ENCODE measurements around the gene KCNQ1. TPM values are rescaled to one million over a fixed set of nuclear protein-coding genes. Genes with fewer than 3 reads are reported as not detected.

KCNQ1 gene
- polyA plus RNA-seq, 1 donor from 2014 or later, result not detected

DNA sequence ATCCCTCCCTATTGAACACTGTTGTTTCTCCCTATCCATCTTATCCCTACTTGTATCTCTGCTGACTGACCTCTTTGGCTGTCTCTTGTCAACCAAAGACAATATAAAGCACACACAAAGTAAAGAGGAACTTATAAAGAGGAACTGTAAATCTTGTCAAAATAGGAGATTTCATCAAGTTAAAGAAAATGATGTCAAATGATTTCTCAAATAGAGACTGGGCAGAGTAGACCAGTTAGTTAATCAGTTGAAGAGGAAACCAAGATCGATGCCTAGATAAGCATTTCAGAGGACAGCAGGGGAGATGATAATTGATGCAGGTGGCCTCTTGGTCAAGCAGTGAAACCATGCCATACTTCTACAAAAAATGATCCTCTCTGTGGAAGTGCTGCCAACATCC lies 232.3 kb downstream of the KCNQ1 start:
- no peak overlapping the region for H3K4me2 ChIP-seq (ENCODE audit: low read length)
- no peaks in the 10 kb centered on the region for H3K36me3 ChIP-seq (ENCODE audit: insufficient read depth, low read length)
- H3K9me2 ChIP-seq (ENCODE audit: insufficient read depth, low read length), result no peaks in the 10 kb centered on the region
- H3K9me3 ChIP-seq (ENCODE audit: low read length), result no peaks in the 10 kb centered on the region
- no peaks in the 10 kb centered on the region for H3F3A ChIP-seq (ENCODE audit: insufficient read depth, low read length, poor library complexity, severe bottlenecking)
- no peak overlapping the region for H2AFZ ChIP-seq (ENCODE audit: low read depth, low read length)
- H3K79me2 ChIP-seq (replicated peaks; ENCODE audit: insufficient read depth, low read length), result no peaks in the 10 kb centered on the region
- no peaks in the 10 kb centered on the region for H3K27me3 ChIP-seq (ENCODE audit: insufficient read depth, low read depth, low read length)
- TF ChIP-seq, protein P1, sequence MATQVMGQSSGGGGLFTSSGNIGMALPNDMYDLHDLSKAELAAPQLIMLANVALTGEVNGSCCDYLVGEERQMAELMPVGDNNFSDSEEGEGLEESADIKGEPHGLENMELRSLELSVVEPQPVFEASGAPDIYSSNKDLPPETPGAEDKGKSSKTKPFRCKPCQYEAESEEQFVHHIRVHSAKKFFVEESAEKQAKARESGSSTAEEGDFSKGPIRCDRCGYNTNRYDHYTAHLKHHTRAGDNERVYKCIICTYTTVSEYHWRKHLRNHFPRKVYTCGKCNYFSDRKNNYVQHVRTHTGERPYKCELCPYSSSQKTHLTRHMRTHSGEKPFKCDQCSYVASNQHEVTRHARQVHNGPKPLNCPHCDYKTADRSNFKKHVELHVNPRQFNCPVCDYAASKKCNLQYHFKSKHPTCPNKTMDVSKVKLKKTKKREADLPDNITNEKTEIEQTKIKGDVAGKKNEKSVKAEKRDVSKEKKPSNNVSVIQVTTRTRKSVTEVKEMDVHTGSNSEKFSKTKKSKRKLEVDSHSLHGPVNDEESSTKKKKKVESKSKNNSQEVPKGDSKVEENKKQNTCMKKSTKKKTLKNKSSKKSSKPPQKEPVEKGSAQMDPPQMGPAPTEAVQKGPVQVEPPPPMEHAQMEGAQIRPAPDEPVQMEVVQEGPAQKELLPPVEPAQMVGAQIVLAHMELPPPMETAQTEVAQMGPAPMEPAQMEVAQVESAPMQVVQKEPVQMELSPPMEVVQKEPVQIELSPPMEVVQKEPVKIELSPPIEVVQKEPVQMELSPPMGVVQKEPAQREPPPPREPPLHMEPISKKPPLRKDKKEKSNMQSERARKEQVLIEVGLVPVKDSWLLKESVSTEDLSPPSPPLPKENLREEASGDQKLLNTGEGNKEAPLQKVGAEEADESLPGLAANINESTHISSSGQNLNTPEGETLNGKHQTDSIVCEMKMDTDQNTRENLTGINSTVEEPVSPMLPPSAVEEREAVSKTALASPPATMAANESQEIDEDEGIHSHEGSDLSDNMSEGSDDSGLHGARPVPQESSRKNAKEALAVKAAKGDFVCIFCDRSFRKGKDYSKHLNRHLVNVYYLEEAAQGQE (IDR thresholded peaks at IDR 0.05; ENCODE audit: borderline replicate concordance), result no peak
- TF ChIP-seq EZH2 (IDR thresholded peaks at IDR 0.05; ENCODE audit: borderline replicate concordance, insufficient read depth, low read length, poor library complexity, severe bottlenecking) (no peak), EP300 (conservative IDR thresholded peaks at IDR 0.05; ENCODE audit: poor library complexity, severe bottlenecking) (no peak), MXI1 (conservative IDR thresholded peaks at IDR 0.05; ENCODE audit: poor library complexity, severe bottlenecking) (no peak), SMC3 (conservative IDR thresholded peaks at IDR 0.05; ENCODE audit: poor library complexity) (no peak), TAF1 (IDR thresholded peaks at IDR 0.05; ENCODE audit: low read depth) (no peak), POLR2AphosphoS5 (IDR thresholded peaks at IDR 0.05) (no peak)
- no peaks in the 10 kb centered on the region for H4K20me1 ChIP-seq (ENCODE audit: insufficient read depth)
- H3K4me3 ChIP-seq (ENCODE audit: low read length), result no peak overlapping the region
- no peak overlapping the region for H3K9ac ChIP-seq (ENCODE audit: low read length)
- no peak overlapping the region for H3K27ac ChIP-seq (ENCODE audit: low read length)

DNA sequence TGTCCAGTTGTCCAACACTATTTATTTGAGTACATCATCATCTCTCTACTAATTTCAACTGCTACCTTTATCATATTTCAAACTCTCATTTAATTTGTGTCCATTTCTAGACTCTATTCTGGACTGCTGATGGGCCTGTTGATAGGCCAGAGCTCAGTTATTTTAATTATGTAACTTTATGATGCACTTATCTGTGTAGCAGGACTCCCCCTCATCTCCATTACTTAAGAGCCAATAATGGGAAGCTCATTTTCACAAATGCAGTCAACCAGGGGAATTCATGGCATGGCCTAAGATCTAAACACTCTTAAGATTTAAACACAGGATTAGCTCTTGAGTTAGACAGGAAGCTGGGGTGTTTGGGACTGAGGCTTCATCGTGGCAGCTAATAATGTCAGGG lies 233.6 kb downstream of the KCNQ1 start:
- Histone ChIP-seq H3K36me3 (ENCODE audit: insufficient read depth, low read length) (no peaks in the 10 kb centered on the region), H3K79me2 (replicated peaks; ENCODE audit: insufficient read depth, low read length) (no peaks in the 10 kb centered on the region), H3K9me3 (ENCODE audit: low read length) (no peaks in the 10 kb centered on the region), H3K4me2 (ENCODE audit: low read length) (no peak overlapping the region), H3F3A (ENCODE audit: insufficient read depth, low read length, poor library complexity, severe bottlenecking) (no peaks in the 10 kb centered on the region), H3K9ac (ENCODE audit: low read length) (no peak overlapping the region), H3K9me2 (ENCODE audit: insufficient read depth, low read length) (no peaks in the 10 kb centered on the region), H3K4me3 (ENCODE audit: low read length) (no peak overlapping the region), H3K27me3 (ENCODE audit: insufficient read depth, low read depth, low read length) (no peaks in the 10 kb centered on the region), H2AFZ (ENCODE audit: low read depth, low read length) (no peak overlapping the region), H3K27ac (ENCODE audit: low read length) (no peak overlapping the region), H4K20me1 (ENCODE audit: insufficient read depth) (no peaks in the 10 kb centered on the region)
- TF ChIP-seq TAF1 (IDR thresholded peaks at IDR 0.05; ENCODE audit: low read depth) (no peak), SMC3 (conservative IDR thresholded peaks at IDR 0.05; ENCODE audit: poor library complexity) (no peak)
- TF ChIP-seq, protein P1 (IDR thresholded peaks at IDR 0.05; ENCODE audit: borderline replicate concordance), result no peak

All from neural cell (in vitro differentiated cells).